ENCODE data around the gene EWSR1.

The EWSR1 gene

GRCh38 chr22:29334696-29335344, 66.8 kb downstream of the EWSR1 start:
- no peak for TF ChIP-seq CTCF (IDR thresholded peaks at IDR 0.05)
- no peaks in the 10 kb centered on the region for H3K27me3 ChIP-seq
- H3K4me1 ChIP-seq (ENCODE audit: control insufficient read depth in 1 of 2, insufficient read depth in 1 of 2, low read depth in 1 of 2, low read length in 1 of 2) = no peaks in the 10 kb centered on the region
- peaks cover 100% of the 10 kb centered on the region for H3K36me3 ChIP-seq
- H3K4me3 ChIP-seq (ENCODE audit: low read depth in 1 of 2, low read length in 1 of 2) = no peak overlapping the region
- H3K9me3 ChIP-seq = no peaks in the 10 kb centered on the region
- H3K27ac ChIP-seq = no peak overlapping the region

GRCh38 chr22:29335656-29336055, 67.6 kb downstream of the EWSR1 start:
- Histone ChIP-seq H3K4me1 (ENCODE audit: control insufficient read depth in 1 of 2, insufficient read depth in 1 of 2, low read depth in 1 of 2, low read length in 1 of 2) (no peaks in the 10 kb centered on the region), H3K4me3 (ENCODE audit: low read depth in 1 of 2, low read length in 1 of 2) (no peak overlapping the region), H3K36me3 (peaks cover 100% of the 10 kb centered on the region), H3K9me3 (no peaks in the 10 kb centered on the region), H3K27me3 (no peaks in the 10 kb centered on the region), H3K27ac (no peak overlapping the region)
- TF ChIP-seq CTCF (IDR thresholded peaks at IDR 0.05) = no peak

- TF ChIP-seq CTCF (IDR thresholded peaks at IDR 0.05) = no peak
- Histone ChIP-seq H3K27me3 (no peaks in the 10 kb centered on the region), H3K4me1 (ENCODE audit: control insufficient read depth in 1 of 2, insufficient read depth in 1 of 2, low read depth in 1 of 2, low read length in 1 of 2) (no peaks in the 10 kb centered on the region), H3K36me3 (peaks cover 100% of the 10 kb centered on the region), H3K27ac (no peak overlapping the region), H3K9me3 (no peaks in the 10 kb centered on the region), H3K4me3 (ENCODE audit: low read depth in 1 of 2, low read length in 1 of 2) (no peak overlapping the region)
Measured at GRCh38 chr22:29336751-29337490, 68.9 kb downstream of the EWSR1 start.

GRCh38 chr22:29337631-29338284, 69.7 kb downstream of the EWSR1 start:
- H3K9me3 ChIP-seq = no peaks in the 10 kb centered on the region
- peaks cover 0 to 8% of the 10 kb centered on the region in 2 experiments for H3K4me1 ChIP-seq (ENCODE audit: control insufficient read depth in 1 of 2, insufficient read depth in 1 of 2, low read depth in 1 of 2, low read length in 1 of 2)
- peaks cover 100% of the 10 kb centered on the region for H3K36me3 ChIP-seq
- H3K27ac ChIP-seq = no peak overlapping the region
- no peak for TF ChIP-seq CTCF (IDR thresholded peaks at IDR 0.05)
- H3K27me3 ChIP-seq = no peaks in the 10 kb centered on the region
- no peak overlapping the region for H3K4me3 ChIP-seq (ENCODE audit: low read depth in 1 of 2, low read length in 1 of 2)

GRCh38 chr22:29338398-29338797, 70.3 kb downstream of the EWSR1 start:
- Histone ChIP-seq H3K27ac (no peak overlapping the region), H3K36me3 (peaks cover 100% of the 10 kb centered on the region), H3K4me1 (ENCODE audit: control insufficient read depth in 1 of 2, insufficient read depth in 1 of 2, low read depth in 1 of 2, low read length in 1 of 2) (peaks cover 0 to 9% of the 10 kb centered on the region in 2 experiments), H3K9me3 (no peaks in the 10 kb centered on the region), H3K4me3 (ENCODE audit: low read depth in 1 of 2, low read length in 1 of 2) (no peak overlapping the region), H3K27me3 (no peaks in the 10 kb centered on the region)
- no peak for TF ChIP-seq CTCF (IDR thresholded peaks at IDR 0.05)

Measured in neutrophil (primary cell).